Activated T-cell treated with anti-CD3 and anti-CD28 coated beads, Interleukin-2, amount 50 U/mL, for 24 hours (primary cell): ENCODE measurements around the gene RASSF7.
"Not testable (repeated sequence)": the region's sequence is repeated elsewhere in the genome, so short reads cannot be mapped to it uniquely, and the experiment has no call there.

Experiments
- DNase-seq: peaks from one replicate; pipeline ENCODE4 v3.0.0-alpha.2; 2020
- H3K27ac Mint-ChIP-seq: 2 replicates; pipeline ENCODE4 v1.8.0; 2020; ENCODE audit warnings: mild to moderate bottlenecking, mixed read lengths
- H3K27me3 Mint-ChIP-seq: 2 replicates; pipeline ENCODE4 v1.8.0; 2020; ENCODE audit warnings: mixed read lengths
- H3K36me3 Mint-ChIP-seq: 2 replicates; pipeline ENCODE4 v1.8.0; 2020; ENCODE audit warnings: low read depth, mixed read lengths
- H3K4me1 Mint-ChIP-seq: 2 replicates; pipeline ENCODE4 v1.8.0; 2020; ENCODE audit warnings: low read depth, mixed read lengths
- H3K4me3 Mint-ChIP-seq: 2 replicates; pipeline ENCODE4 v1.8.0; 2020; ENCODE audit warnings: mild to moderate bottlenecking, moderate library complexity, mixed read lengths
- H3K9me3 Mint-ChIP-seq: 2 replicates; pipeline ENCODE4 v1.8.0; 2020; ENCODE audit warnings: mixed read lengths

RASSF7 gene, protein sequence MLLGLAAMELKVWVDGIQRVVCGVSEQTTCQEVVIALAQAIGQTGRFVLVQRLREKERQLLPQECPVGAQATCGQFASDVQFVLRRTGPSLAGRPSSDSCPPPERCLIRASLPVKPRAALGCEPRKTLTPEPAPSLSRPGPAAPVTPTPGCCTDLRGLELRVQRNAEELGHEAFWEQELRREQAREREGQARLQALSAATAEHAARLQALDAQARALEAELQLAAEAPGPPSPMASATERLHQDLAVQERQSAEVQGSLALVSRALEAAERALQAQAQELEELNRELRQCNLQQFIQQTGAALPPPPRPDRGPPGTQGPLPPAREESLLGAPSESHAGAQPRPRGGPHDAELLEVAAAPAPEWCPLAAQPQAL

DNA sequence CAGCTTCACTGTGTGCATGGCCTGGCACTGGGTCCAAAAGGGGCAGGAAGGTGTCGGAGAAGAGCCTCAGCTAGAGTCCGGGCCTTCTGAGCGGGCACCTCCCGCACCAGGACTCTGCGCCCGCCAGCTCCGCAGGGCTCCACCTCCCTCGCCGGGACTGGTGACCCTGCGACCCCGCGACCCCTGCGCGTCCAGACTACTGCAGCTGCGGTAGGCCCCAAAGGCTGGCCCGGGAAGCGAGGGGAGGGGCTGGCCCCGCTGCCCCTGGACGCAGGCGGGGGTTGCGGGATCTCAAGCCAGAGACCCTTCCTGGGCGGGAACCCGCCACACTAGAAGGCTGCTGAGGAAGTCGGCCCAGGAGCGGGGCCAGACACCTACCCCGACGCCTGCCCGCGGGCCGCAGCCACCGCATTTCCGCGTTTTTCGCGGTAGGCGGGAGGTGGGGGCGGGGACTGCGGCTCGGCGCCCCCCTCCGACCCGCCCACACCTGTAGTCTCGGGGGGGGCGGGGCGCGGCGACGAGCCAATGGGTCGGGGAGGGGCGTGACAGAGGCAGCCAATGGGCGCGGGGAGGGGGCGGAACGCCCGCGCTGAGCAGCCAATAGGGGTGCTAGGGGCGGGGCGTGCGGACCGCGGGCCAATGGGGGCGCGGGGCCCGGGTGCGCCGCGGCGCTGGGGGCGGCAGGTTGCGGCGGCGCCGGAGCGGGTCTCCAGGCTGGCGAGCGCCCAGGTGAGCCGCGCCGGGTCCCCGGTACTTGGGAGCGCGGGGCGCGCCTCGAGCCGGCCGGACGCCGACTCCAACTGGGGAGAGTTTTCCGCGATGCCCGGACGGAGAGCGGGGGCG lies at the start of gene RASSF7, which contains the start of gene LMNTD2:
Gene RASSF7, plus strand, starts transcription at position 666 of the 843 bp plus-strand sequence. CDS start 799 bp downstream, outside the sequence.
Gene LMNTD2, minus strand, starts transcription at position 434 of the 843 bp plus-strand sequence. Its CDS starts 22 bp downstream, at position 412.
- Mint-ChIP-seq H3K4me1 (peaks cover 15% of the 10 kb centered on the region), H3K27me3 (peaks cover 9% of the 10 kb centered on the region), H3K9me3 (no peaks in the 10 kb centered on the region), H3K36me3 (peaks cover 10% of the 10 kb centered on the region), H3K27ac (peak within 1 kb of the TSS; percentile 84), H3K4me3 (peak within 1 kb of the TSS; percentile 87)
- peak; percentile 99 for DNase-seq

DNA sequence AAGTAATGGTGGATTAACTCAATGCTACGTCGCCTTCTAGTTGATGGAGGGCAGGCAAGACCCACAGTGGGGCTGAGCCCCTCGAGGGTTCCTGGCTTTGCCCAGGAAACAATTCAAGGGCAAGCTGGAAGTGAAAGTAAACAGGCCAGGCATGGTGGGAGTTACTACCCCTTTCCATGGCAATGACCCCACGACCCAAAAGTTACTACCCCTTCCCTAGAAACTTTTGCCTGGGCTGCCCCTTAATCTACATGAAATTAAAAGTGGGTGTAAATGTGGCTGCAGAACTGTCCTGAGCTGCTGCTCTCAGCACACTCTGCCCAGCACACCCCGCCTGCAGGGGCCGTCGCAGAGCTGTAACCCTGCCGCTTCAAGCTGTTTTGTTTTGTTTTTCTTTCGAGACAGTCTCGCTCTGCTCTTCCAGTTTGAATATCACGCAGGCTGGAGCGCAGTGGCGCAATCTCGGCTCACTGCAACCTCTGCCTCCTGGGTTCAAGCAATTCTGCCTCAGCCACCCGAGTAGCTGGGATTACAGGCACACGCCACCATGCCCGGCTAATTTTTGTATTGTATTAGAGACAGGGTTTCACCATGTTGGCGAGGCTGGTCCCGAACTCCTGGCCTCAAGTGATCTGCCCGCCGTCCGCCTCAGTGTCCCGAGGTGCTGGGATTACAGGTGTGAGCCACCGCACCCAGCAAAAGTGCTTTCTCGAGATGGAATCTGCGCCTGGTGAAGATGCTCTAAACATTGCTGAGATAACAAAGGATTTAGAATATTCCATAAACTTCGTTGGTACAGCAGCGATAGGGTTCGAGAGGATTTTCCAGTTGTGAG lies 47.8 kb upstream of the RASSF7 start:
- peaks cover 7% of the 10 kb centered on the region for H3K9me3 Mint-ChIP-seq
- H3K4me3 Mint-ChIP-seq: no peak overlapping the region
- H3K27ac Mint-ChIP-seq: peak overlapping the region; percentile 50
- DNase-seq: no peak
- peaks cover 73% of the 10 kb centered on the region for H3K36me3 Mint-ChIP-seq
- H3K27me3 Mint-ChIP-seq: no peaks in the 10 kb centered on the region
- peaks cover 7% of the 10 kb centered on the region for H3K4me1 Mint-ChIP-seq

DNA sequence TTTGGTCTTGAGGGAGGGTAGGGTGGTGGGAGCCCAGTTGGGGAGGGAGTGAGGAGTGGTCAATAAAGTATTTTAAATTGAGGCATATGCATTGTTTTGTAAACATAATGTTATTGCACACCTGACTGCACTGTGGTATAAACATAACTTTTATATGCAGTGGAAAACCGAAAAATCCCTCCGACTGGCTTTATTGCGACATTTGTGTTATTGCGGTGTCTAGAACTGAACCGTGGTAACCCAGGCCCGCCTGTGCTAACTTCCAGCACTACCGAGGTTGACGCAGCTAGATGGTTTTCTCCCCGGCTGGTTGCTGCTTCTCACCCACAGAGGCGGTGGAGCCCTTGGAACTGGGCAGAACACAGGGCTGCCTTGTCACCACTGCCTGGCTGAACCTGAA lies 46.2 kb upstream of the RASSF7 start:
- no peak for DNase-seq
- Mint-ChIP-seq H3K4me3 (no peak overlapping the region), H3K27me3 (no peaks in the 10 kb centered on the region), H3K4me1 (peaks cover 5% of the 10 kb centered on the region), H3K27ac (no peak overlapping the region), H3K9me3 (peaks cover 7% of the 10 kb centered on the region), H3K36me3 (peaks cover 58% of the 10 kb centered on the region)

DNA sequence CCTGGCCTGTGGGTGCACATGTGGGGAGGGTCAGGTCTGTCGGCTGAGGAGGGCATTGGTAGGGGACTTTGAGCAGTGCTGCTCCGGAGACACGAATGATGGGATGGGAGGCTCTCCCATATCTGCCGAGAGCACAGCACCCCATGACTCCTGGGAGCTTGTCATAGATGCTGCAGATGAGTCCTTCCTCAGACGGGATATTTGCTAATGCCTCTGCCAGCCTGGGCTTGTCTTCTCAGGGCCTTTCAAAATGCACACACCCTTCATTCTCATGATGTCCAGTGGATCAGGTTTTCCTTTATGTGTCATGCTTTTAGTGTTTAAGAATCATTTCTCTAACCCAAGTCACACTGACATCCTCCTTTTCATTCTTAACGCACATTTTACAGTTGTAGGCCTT lies 45.6 kb upstream of the RASSF7 start:
- H3K4me3 Mint-ChIP-seq: no peak overlapping the region
- peaks cover 53% of the 10 kb centered on the region for H3K36me3 Mint-ChIP-seq
- peaks cover 7% of the 10 kb centered on the region for H3K9me3 Mint-ChIP-seq

DNA sequence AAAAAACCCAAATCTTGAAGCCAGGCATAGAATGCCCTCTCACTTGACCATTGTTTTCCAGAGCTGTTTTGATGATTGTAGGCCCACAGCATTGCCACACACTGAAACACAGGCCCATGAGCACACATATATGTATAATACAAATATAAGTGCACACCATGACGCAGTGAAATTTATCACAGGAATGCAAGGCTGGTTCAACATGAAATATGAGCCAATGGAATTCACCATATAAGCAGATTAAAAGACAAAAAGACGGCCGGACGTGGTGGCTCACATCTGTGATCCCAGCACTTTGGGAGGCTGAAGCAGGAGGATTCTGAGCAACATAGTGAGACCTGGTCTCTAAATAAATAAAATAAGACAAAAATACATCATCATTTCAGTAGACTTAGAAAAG lies 44.4 kb upstream of the RASSF7 start:
- no peaks in the 10 kb centered on the region for H3K27me3 Mint-ChIP-seq
- no peak overlapping the region for H3K27ac Mint-ChIP-seq
- peaks cover 5% of the 10 kb centered on the region for H3K4me1 Mint-ChIP-seq
- peaks cover 44% of the 10 kb centered on the region for H3K36me3 Mint-ChIP-seq
- no peak overlapping the region for H3K4me3 Mint-ChIP-seq
- DNase-seq: no peak
- H3K9me3 Mint-ChIP-seq: peaks cover 7% of the 10 kb centered on the region

More for the DNA sequence above, 45.6 kb upstream of the RASSF7 start:
- Mint-ChIP-seq H3K4me1 (peaks cover 5% of the 10 kb centered on the region), H3K27ac (no peak overlapping the region), H3K27me3 (no peaks in the 10 kb centered on the region)
- no peak for DNase-seq

DNA sequence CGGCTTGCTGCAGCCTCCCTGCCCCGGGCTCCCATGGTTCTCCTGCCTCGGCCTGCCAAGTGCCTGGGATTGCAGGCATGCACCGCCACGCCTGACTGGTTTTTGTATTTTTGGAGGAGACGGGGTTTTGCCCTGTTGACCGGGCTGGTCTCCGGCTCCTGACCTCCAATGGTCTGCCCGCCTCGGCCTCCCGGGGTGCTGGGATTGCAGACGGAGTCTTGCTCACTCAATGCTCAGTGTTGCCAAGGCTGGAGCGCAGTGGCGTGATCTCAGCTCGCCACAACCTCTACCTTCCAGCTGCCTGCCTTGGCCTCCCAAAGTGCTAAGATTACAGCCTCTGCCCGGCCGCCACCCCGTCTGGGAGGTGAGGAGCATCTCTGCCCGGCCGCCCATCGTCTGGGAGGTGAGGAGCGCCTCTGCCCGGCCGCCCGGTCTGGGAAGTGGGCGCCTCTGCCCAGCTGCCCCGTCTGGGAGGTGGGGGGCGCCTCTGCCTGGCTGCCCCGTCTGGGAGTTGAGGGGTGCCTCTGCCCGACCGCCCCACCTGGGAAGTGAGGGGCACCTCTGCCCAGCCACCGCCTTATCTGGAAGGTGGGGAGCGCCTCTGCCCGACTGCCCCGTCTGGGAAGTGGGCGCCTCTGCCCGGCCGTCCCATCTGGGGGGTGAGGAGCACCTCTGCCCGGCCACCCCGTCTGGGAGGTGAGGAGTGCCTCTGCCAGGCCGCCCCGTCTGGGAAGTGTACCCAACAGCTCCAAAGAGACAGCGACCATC lies 43.7 kb upstream of the RASSF7 start:
- not testable (repeated sequence) for H3K4me3 Mint-ChIP-seq, H3K27me3 Mint-ChIP-seq, H3K27ac Mint-ChIP-seq, DNase-seq, H3K4me1 Mint-ChIP-seq, H3K9me3 Mint-ChIP-seq
- peaks cover 40% of the 10 kb centered on the region for H3K36me3 Mint-ChIP-seq

DNA sequence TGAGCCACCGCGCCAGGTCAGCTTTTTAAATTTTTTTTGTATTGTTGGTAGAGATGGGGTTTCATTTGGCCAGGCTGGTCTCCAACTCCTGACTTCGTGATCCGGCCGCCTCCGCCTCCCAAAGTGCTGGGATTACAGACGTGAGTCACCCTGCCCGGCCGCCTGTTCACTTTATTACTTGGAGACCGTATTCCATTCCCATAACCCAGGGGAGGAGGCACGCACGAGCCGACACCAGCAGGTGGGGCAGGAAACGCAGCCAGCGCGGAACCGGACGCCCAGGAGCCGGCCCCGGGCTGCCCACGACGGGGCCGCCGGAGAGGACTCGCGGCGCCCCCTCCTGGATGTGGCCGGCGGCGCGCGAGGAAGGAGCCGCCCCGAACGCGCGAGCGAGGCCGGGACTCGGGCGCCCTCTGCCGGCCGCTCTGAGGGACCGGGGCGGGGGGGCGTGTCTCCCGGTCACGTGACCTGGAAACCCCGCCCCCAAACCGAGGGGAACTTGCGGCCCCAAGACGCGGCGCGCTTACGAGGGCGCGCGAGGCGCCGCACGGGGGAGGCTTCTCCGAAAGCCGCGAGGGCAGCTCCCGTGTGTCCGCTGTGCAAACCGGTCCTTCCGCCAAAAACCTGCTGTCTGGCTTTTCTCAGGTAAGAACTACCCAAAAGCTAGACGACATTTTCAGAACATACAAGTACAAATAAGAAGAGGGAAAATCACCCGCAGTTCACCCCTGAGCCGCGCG lies 42.1 kb upstream of the RASSF7 start:
- Mint-ChIP-seq H3K4me1 (peaks cover 3% of the 10 kb centered on the region), H3K36me3 (peaks cover 27% of the 10 kb centered on the region), H3K9me3 (peaks cover 7% of the 10 kb centered on the region), H3K4me3 (peak overlapping the region; percentile 73), H3K27me3 (no peaks in the 10 kb centered on the region), H3K27ac (peak overlapping the region; percentile 85)
- peak; percentile 98 for DNase-seq

DNA sequence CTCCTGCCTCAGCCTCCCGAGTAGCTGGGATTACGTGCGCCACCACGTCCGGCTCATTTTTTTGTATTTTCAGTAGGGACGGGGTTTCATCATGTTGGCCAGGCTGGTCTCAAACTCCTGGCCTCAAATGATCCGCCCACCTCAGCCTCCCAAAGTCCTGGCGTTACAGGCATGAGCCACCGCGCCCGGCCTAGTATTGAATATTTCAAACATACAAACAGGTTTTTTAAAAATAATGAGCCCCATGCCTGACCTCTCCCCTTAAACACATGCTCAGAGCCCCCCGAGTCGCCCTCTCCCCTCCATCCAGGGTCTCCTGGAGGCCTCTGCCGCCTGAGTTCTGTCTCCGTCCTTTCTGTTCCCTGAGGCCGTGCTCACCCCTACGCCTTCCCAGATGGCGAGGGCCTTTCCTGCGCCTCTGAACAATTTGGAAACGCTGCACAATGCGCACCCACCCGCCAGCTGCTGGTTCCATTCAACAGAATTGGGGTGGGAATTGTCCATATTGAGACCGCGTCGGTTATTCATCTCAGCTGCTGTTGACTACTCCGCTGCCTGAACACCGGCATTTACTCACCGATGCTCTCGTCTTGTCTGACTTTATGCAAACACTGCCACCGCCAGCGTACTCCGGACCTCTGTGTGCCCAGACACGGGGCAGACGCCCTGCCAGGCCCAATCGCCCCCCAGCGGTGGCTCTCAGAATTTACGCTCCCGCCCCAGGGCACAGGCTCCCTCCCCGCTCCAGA lies 40.2 kb upstream of the RASSF7 start:
- no peak for DNase-seq
- Mint-ChIP-seq H3K27ac (no peak overlapping the region), H3K27me3 (no peaks in the 10 kb centered on the region), H3K9me3 (peaks cover 7% of the 10 kb centered on the region), H3K36me3 (peaks cover 12% of the 10 kb centered on the region), H3K4me3 (no peak overlapping the region), H3K4me1 (peaks cover 3% of the 10 kb centered on the region)

DNA sequence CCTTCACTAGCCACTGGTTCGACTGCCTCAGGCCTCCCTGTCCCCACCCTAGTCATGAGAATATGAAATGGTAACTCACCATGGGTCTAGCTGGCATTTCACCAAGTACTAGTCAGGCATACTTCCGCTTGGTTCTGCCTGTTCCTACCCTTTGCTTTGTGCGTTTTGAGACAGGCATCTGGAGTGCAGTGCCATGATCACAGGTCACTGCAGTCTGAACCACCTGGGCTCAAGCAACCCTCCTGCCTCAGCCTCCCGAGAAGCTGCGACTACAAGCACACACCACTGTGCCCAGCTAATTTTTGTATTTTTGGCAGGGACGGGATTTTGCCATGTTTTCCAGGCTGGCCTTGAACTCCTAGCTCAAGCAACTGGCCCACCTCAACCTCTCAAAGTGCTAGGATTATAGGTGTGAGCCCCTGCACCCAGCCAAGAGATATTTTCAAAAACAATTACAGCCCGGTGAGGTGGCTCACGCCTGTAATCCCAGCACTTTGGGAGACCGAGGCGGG lies 39.5 kb upstream of the RASSF7 start:
- DNase-seq: no peak
- Mint-ChIP-seq H3K27me3 (no peaks in the 10 kb centered on the region), H3K36me3 (peaks cover 7% of the 10 kb centered on the region), H3K4me3 (no peak overlapping the region), H3K4me1 (peaks cover 3% of the 10 kb centered on the region), H3K27ac (no peak overlapping the region), H3K9me3 (peaks cover 7% of the 10 kb centered on the region)

DNA sequence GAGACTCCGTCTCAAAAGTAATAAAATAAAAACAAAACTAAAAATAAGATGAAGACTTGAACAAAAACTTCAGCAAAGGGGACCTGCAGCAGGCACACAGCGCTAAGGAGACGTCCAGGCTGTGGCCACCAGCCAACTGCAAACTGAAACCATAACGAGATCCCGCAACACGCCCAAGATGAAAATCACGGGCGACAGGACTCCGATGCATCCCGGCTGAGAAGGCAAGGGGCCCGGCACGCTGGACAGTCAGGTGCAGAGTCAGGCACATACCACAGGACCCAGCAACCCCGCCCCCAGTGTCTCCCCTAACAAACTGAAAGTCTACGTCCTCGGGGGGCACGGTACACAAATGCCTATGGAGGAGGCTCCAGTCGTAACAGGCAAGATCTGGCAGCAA lies 34.6 kb upstream of the RASSF7 start:
- Mint-ChIP-seq H3K4me1 (no peaks in the 10 kb centered on the region), H3K27me3 (no peaks in the 10 kb centered on the region), H3K36me3 (peaks cover 8% of the 10 kb centered on the region), H3K27ac (no peak overlapping the region), H3K4me3 (no peak overlapping the region), H3K9me3 (no peaks in the 10 kb centered on the region)
- DNase-seq: no peak

DNA sequence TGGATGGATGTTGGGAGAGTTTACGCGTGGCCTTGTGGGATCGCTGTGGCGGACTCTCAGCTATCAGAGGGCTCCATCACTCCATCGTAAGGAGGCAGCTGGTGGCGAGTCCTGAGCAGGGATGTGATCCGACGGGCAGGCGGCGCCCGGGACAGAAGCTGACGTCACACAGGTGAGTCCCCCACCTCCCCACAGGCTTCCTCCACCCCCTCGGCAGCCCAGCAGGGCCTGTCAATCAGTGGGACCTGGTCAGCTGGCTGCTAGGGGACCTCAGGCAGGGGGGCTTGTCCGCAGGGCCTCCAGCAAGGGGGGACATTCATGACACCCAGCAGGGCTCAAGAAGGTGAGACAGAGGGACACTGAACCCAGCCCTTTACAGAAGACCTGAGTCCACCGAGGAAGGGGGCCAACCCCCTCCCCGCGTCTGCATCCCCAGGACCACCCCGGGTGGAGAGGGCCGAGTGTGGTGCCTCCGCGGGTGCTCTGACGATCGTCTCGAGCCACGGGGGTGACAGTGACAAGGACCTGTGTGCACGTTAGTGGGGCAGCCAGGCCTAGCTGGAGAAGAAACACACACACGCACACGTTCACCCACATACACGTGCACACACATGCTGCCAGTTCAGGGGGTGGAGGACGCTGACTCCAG lies 32.5 kb upstream of the RASSF7 start:
- no peak for DNase-seq
- no peaks in the 10 kb centered on the region for H3K27me3 Mint-ChIP-seq
- H3K4me1 Mint-ChIP-seq: no peaks in the 10 kb centered on the region
- H3K36me3 Mint-ChIP-seq: peaks cover 19% of the 10 kb centered on the region
- no peaks in the 10 kb centered on the region for H3K9me3 Mint-ChIP-seq
- H3K27ac Mint-ChIP-seq: no peak overlapping the region
- no peak overlapping the region for H3K4me3 Mint-ChIP-seq
